OCI-LY1 (cell line): ENCODE measurements around the gene INPP5A.

Source experiments
- EZH2 ChIP-seq: fragments of 200-600 bp; sonication (generic), shearing (Covaris generic); IDR thresholded peaks from 2 replicates; pipeline ENCODE4 v1.8.0; 2017; ENCODE audit warnings: borderline replicate concordance, mixed run types, mild to moderate bottlenecking, antibody characterized with exemption, low read length, moderate library complexity, mixed read lengths
- TF ChIP-seq, protein P1 (sequence below): fragments of 200-600 bp; sonication (generic), shearing (Covaris generic); IDR thresholded peaks from 2 replicates; pipeline ENCODE4 v1.5.1; 2017; ENCODE audit warnings: mild to moderate bottlenecking, antibody characterized with exemption, low read length, moderate library complexity, mixed read lengths

DNA sequence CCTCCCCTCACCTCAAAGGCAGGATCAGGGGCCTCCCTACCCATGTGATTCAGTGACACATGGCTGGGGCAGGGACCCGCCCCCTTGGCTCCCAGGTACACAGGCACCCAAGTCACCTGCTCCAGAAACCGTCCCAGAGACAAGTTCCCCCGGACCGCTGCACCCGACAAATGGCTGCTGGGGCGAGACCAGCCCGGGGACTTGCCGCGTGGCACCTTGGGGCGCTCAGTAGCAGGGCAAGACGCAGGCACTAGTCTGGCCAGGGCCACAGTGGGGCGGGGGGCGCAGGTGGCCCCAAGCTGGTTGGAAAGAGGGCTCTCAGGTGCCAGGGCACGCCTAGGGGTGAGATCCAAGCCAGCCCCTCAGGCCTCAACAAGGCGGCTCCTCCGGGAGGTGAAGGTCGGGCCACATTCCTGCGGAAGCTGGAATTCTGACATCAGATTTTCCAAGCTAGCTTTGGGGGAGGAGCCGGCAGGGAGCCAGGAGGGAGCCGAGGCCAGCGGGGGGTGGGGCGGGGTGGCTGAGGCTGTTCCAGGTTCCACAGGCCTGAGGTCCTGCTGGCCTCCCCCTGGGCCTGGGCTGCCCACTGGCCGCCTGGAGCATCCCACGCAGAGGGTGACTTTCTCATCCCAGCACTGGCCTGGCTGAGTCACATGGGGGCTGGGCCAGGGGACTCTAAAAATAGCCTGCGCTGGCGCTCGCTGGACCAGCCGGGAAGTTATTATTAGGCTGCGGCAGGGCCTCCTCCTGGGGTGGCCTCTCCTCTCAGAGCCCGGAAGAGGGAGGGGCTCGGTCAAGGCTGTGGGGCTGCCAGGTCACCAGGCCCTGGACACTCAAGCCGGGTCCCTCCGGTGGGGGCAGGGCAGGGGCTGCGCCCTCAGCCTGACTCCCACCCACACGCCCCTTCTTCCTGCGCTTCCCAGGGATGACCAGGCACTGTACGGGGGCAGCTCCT, 20.5 kb upstream of the INPP5A start:
- TF ChIP-seq, protein P1, sequence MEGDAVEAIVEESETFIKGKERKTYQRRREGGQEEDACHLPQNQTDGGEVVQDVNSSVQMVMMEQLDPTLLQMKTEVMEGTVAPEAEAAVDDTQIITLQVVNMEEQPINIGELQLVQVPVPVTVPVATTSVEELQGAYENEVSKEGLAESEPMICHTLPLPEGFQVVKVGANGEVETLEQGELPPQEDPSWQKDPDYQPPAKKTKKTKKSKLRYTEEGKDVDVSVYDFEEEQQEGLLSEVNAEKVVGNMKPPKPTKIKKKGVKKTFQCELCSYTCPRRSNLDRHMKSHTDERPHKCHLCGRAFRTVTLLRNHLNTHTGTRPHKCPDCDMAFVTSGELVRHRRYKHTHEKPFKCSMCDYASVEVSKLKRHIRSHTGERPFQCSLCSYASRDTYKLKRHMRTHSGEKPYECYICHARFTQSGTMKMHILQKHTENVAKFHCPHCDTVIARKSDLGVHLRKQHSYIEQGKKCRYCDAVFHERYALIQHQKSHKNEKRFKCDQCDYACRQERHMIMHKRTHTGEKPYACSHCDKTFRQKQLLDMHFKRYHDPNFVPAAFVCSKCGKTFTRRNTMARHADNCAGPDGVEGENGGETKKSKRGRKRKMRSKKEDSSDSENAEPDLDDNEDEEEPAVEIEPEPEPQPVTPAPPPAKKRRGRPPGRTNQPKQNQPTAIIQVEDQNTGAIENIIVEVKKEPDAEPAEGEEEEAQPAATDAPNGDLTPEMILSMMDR = no peak
- no peak for TF ChIP-seq EZH2
